ENCODE measurements around the gene AFF3.

DNA sequence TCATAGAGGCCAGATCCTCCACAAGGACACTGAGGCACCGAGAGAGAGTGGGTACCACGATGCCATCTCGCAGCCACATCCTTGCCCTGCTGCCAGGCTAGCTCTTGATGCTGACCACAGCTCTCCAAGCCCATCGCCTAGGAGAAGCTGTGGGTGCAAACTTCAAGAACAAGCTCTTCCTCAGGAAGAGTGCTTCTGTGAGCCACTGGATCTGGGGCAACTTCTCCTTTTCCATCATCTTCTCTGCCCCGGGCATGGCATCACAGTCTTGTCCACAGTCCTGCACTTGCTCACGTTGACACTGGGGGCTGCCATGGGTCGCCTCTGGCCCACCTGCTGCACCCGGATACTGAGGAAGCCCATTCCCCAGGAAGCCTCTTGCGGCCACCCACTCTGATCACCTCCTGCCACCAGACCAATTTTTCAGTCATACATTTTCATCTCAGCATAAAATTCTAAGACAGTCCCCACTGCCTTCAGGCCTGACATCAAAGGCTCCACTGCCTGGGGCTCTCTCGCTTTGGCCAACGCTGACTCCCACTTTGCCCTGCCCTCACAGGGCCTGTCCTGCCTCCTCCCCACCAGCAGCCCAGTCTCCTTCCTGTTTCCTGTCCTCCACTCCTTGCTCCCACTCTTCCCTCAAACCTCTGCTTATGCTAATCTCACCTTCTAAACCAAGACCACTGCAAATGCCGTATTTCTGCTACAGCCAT, 243.9 kb downstream of the AFF3 start:
- TF ChIP-seq, protein P1, sequence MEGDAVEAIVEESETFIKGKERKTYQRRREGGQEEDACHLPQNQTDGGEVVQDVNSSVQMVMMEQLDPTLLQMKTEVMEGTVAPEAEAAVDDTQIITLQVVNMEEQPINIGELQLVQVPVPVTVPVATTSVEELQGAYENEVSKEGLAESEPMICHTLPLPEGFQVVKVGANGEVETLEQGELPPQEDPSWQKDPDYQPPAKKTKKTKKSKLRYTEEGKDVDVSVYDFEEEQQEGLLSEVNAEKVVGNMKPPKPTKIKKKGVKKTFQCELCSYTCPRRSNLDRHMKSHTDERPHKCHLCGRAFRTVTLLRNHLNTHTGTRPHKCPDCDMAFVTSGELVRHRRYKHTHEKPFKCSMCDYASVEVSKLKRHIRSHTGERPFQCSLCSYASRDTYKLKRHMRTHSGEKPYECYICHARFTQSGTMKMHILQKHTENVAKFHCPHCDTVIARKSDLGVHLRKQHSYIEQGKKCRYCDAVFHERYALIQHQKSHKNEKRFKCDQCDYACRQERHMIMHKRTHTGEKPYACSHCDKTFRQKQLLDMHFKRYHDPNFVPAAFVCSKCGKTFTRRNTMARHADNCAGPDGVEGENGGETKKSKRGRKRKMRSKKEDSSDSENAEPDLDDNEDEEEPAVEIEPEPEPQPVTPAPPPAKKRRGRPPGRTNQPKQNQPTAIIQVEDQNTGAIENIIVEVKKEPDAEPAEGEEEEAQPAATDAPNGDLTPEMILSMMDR (IDR thresholded peaks at IDR 0.05; ENCODE audit: low read length), result no peak
- TF ChIP-seq EZH2 (optimal IDR thresholded peaks at IDR 0.05; ENCODE audit: low read depth, low read length), result no peak
